ENCODE data around the gene SPAG9.

SPAG9 gene

DNA sequence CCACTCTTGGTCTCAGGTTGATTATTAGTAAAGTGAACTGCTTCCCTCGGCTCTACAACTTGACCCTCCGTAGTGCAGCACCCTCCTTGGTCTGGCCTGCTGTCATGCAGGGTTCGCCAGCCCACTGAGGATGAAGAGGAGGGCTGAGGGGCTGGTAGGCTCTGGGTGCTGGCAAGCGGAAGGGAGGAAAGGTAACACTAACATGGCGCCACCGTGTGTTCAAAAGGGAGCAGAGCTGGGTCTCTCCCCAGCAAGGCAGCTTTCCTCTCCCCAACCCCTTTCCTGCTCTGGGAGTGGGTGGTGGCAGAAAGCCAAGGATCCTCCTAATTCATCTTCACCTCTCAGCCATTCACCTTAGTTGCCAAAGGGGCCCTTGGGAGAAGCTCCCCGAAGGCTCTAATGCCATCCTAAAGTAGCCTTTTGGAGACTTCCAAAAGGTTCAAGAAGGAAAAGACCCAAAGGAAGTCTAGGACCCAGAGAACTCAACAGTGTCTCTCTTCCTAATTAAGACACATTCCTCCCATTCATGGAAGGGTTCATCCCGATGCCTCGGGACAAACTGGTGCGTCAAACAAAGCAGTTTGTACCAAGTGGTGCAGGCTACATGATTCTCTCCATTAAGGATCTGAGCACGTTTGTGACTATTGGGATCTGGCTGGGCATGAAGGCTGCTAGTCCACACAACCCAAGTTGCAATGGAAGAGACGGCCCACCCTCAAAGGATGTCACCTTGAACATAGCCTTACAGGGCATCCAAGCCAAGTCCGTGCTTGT lies 163.7 kb downstream of the SPAG9 start:
- no peak for TF ChIP-seq FOXA1 (IDR thresholded peaks at IDR 0.05)
- TF ChIP-seq TARDBP (IDR thresholded peaks at IDR 0.05): no peak
- DNase-seq (ENCODE audit: extremely low spot score): peak; percentile 83
- ChIA-PET POLR2A (interaction anchor here (1.0 to 4.5 kb wide), 3 partner anchors 91 to 196 kb away, joined by 3 to 81 read pairs (median 5); partner anchors contain the start of genes NME1 and TOB1), CTCF (interaction anchor here (0.6 to 4.1 kb wide), 16 partner anchors 8 to 189 kb away, joined by 3 to 40 read pairs (median 3); no protein-coding TSS in a partner anchor)

DNA sequence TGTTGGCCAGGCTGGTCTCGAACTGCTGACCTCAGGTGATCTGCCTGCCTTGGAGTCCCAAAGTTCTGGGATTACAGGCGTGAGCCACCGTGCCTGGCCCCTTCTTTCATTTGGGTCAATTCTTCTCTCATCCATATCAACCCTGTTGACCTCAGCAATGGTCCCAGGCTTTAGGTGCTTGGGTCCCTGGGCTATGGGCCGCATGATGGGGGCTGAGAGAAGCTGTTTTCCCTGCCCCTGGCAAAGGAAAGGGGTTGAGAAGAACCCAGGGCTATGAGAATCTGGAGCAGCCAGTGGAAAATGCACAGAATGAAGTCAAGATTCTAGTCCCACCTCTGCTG lies 164.3 kb downstream of the SPAG9 start:
- ChIA-PET POLR2A (interaction anchor here (1.0 to 4.5 kb wide), 3 partner anchors 90 to 197 kb away, joined by 3 to 81 read pairs (median 5); partner anchors contain the start of genes NME1 and TOB1), CTCF (interaction anchor here (0.6 to 4.1 kb wide), 11 partner anchors 8 to 104 kb away, joined by 3 to 40 read pairs (median 3); no protein-coding TSS in a partner anchor)
- DNase-seq (ENCODE audit: extremely low spot score): no peak
- no peak for TF ChIP-seq SUZ12 (IDR thresholded peaks at IDR 0.05)
- no peak for TF ChIP-seq ARNT (IDR thresholded peaks at IDR 0.05)
- no peak for TF ChIP-seq L3MBTL2 (conservative IDR thresholded peaks at IDR 0.05)
- no peak for TF ChIP-seq FOXM1 (IDR thresholded peaks at IDR 0.05; ENCODE audit: borderline replicate concordance)
- no peak for TF ChIP-seq SP1 (IDR thresholded peaks at IDR 0.05)
- TF ChIP-seq HDGF (IDR thresholded peaks at IDR 0.05; ENCODE audit: borderline replicate concordance): no peak
- TF ChIP-seq LEF1 (IDR thresholded peaks at IDR 0.05; ENCODE audit: borderline replicate concordance): no peak
- TF ChIP-seq ELF4 (IDR thresholded peaks at IDR 0.05): no peak
- no peak for TF ChIP-seq BHLHE40 (IDR thresholded peaks at IDR 0.05; ENCODE audit: borderline replicate concordance)

DNA sequence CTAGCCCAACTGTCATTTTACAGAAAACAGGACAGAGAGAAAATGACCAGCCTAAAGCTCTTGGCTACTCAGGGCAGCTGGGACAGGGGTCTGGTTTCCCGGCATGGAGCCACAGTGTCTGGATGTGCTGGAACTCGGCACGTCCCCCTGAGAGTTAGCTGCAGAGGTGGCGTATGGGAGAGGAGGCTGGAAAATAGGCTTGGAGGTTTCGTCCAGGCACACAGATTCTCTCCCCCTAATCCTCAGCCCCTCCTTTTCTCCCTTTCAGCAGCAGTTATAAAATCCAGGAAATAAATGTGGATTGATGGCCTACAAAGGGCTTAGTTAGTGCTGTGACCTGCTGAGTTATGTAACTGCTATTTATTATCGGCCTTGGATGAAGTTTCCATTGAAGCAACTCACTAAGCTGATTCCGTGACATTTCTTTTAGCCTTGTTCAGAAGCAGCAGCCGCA lies 165.0 kb downstream of the SPAG9 start:
- ChIA-PET CTCF (interaction anchor here (0.9 to 4.1 kb wide), 5 partner anchors 9 to 103 kb away, joined by 3 to 40 read pairs (median 5); no protein-coding TSS in a partner anchor), POLR2A (interaction anchor here (1.5 to 4.5 kb wide), 2 partner anchors 90 to 198 kb away, joined by 3 to 81 read pairs; partner anchors contain the start of genes NME1 and TOB1)
- no peak for TF ChIP-seq TARDBP (IDR thresholded peaks at IDR 0.05)
- TF ChIP-seq, protein P1, sequence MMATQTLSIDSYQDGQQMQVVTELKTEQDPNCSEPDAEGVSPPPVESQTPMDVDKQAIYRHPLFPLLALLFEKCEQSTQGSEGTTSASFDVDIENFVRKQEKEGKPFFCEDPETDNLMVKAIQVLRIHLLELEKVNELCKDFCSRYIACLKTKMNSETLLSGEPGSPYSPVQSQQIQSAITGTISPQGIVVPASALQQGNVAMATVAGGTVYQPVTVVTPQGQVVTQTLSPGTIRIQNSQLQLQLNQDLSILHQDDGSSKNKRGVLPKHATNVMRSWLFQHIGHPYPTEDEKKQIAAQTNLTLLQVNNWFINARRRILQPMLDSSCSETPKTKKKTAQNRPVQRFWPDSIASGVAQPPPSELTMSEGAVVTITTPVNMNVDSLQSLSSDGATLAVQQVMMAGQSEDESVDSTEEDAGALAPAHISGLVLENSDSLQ (IDR thresholded peaks at IDR 0.05): 0 out of 2 replicates have a peak, but pooled peaks have one; percentile 3
- DNase-seq (ENCODE audit: extremely low spot score): no peak

DNA sequence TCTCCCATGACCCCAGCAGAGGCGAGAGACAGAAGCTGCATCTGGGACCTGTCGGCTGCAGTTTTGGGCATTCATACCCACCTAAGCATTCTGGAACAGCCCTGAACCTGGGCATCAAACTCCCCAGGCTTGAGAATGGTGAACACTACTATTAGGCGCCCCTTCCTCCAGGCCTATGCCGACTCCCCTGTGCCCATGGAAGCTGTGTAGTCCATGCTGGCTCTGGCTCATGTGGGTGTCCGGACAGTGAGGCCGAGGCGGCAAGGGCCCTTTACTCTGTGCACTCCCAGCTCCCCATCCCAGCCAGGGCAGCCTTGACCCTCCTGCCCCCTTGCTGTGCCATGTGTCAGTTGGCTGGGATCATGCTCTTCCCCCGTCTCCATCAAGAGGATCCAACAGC lies 165.5 kb downstream of the SPAG9 start:
- CTCF ChIA-PET: interaction anchor here (0.9 to 4.3 kb wide), 4 partner anchors 10 to 103 kb away, joined by 3 to 40 read pairs (median 14); no protein-coding TSS in a partner anchor
- TF ChIP-seq CTBP1 (IDR thresholded peaks at IDR 0.05; ENCODE audit: borderline replicate concordance): no peak
- no peak for TF ChIP-seq ELF4 (IDR thresholded peaks at IDR 0.05)
- TF ChIP-seq, protein P1 (IDR thresholded peaks at IDR 0.05): no peak
- no peak for TF ChIP-seq FOXK2 (IDR thresholded peaks at IDR 0.05)
- TF ChIP-seq FOXM1 (IDR thresholded peaks at IDR 0.05; ENCODE audit: borderline replicate concordance): no peak
- no peak for TF ChIP-seq SP1 (IDR thresholded peaks at IDR 0.05)
- TF ChIP-seq SUZ12 (IDR thresholded peaks at IDR 0.05): no peak
- no peak for TF ChIP-seq LEF1 (IDR thresholded peaks at IDR 0.05; ENCODE audit: borderline replicate concordance)
- no peak for TF ChIP-seq NFRKB (IDR thresholded peaks at IDR 0.05)
- no peak for TF ChIP-seq L3MBTL2 (conservative IDR thresholded peaks at IDR 0.05)
- TF ChIP-seq BHLHE40 (IDR thresholded peaks at IDR 0.05; ENCODE audit: borderline replicate concordance): no peak
- TF ChIP-seq HDGF (IDR thresholded peaks at IDR 0.05; ENCODE audit: borderline replicate concordance): no peak
- POLR2A ChIA-PET: interaction anchor here (1.2 to 4.5 kb wide), 3 partner anchors 89 to 103 kb away, joined by 3 to 81 read pairs (median 12); partner anchors contain the start of gene TOB1
- DNase-seq (ENCODE audit: extremely low spot score): no peak

GRCh38 chr17:50954641-50955121 lies 166.0 kb downstream of the SPAG9 start:
- no peak for DNase-seq (ENCODE audit: extremely low spot score)
- POLR2A ChIA-PET: interaction anchor here (1.2 to 4.5 kb wide), 6 partner anchors 89 to 191 kb away, joined by 3 to 81 read pairs (median 6); partner anchors contain the start of genes SPAG9 and TOB1
- no peak for TF ChIP-seq NFRKB (IDR thresholded peaks at IDR 0.05)
- TF ChIP-seq, protein P1 (IDR thresholded peaks at IDR 0.05): no peak
- TF ChIP-seq HDGF (IDR thresholded peaks at IDR 0.05; ENCODE audit: borderline replicate concordance): no peak
- no peak for TF ChIP-seq ARNT (IDR thresholded peaks at IDR 0.05)
- no peak for TF ChIP-seq L3MBTL2 (conservative IDR thresholded peaks at IDR 0.05)
- no peak for TF ChIP-seq FOXM1 (IDR thresholded peaks at IDR 0.05; ENCODE audit: borderline replicate concordance)
- TF ChIP-seq BHLHE40 (IDR thresholded peaks at IDR 0.05; ENCODE audit: borderline replicate concordance): no peak
- no peak for TF ChIP-seq CTBP1 (IDR thresholded peaks at IDR 0.05; ENCODE audit: borderline replicate concordance)
- TF ChIP-seq TARDBP (IDR thresholded peaks at IDR 0.05): no peak
- TF ChIP-seq ZNF384 (IDR thresholded peaks at IDR 0.05): no peak
- no peak for TF ChIP-seq LEF1 (IDR thresholded peaks at IDR 0.05; ENCODE audit: borderline replicate concordance)
- no peak for TF ChIP-seq ELF4 (IDR thresholded peaks at IDR 0.05)
- TF ChIP-seq FOXK2 (IDR thresholded peaks at IDR 0.05): no peak
- CTCF ChIA-PET: interaction anchor here (0.8 to 4.3 kb wide), 5 partner anchors 9 to 102 kb away, joined by 3 to 40 read pairs (median 5); no protein-coding TSS in a partner anchor

All from HEK293T (cell line).